ENCODE measurements around the gene ZNF254. TPM values are rescaled to one million over a fixed set of nuclear protein-coding genes. Genes with fewer than 3 reads are reported as not detected.

ZNF254 gene
- total and polyA plus RNA-seq, 2 donors (not counting 1 experiment from before 2014, with no cell fraction given) = 6.4 to 8.9 TPM

DNA sequence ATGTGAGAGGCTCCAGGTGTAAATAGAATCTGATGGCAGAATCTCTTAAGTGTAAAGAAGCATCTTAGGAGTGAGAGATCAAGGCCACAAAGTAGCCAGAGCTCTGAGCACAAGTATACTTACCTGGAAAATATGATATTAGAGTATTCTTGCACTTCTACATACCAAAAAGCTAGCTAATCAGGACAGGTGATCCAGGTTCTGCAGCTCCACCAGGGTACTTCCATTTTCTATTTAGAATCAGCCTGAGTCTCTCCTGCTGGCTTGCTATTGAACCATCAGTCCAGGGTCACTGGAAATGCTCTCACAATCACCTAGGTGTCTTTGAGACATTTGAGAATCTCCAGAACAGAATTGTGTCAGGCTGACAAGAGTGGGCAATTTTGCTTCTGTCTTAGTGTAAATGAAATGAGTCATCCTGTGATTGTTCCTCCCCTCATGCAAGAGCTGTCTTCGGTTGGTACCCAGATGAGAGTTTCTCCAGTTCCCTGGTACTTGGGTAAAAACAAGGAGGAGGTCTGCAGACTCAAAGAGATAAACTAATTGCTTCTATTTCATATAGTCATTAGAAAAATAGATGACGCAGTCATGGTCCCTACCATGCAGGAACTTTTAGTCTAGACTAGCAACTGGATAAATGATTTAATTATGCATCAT lies 14.6 kb downstream of the ZNF254 start:
- Histone ChIP-seq H3K4me2 (ENCODE audit: extremely low read depth, insufficient read depth, low read length) (no peak overlapping the region), H3K4me1 (ENCODE audit: control insufficient read depth, extremely low read depth, insufficient read depth, low read length) (no peaks in the 10 kb centered on the region), H3K27ac (ENCODE audit: insufficient read depth, low read length) (no peak overlapping the region), H4K20me1 (ENCODE audit: control insufficient read depth, extremely low read depth, insufficient read depth, low read length) (no peaks in the 10 kb centered on the region), H3K9me3 (ENCODE audit: control insufficient read depth, insufficient read depth, low read depth, low read length) (no peaks in the 10 kb centered on the region), H3K27me3 (ENCODE audit: control insufficient read depth, insufficient read depth, low read length) (no peaks in the 10 kb centered on the region), H2AFZ (ENCODE audit: low read length) (no peak overlapping the region), H3K9ac (ENCODE audit: insufficient read depth, low read length) (no peak overlapping the region), H3K79me2 (ENCODE audit: control insufficient read depth, insufficient read depth, low read length) (peaks cover 13% of the 10 kb centered on the region), H3K4me3 (replicated peaks in 1 of 4; ENCODE audit: control extremely low read depth in 1 of 4, insufficient read depth in 1 of 4, low read depth in 3 of 4, low read length in 4 of 4) (no peak overlapping the region), H3K36me3 (ENCODE audit: control insufficient read depth, insufficient read depth, low read length) (no peaks in the 10 kb centered on the region)
- DNase-seq (ENCODE audit: low read depth in 2 of 2) = peak in 1 of 2 donors; percentile 33
- TF ChIP-seq, protein P1, sequence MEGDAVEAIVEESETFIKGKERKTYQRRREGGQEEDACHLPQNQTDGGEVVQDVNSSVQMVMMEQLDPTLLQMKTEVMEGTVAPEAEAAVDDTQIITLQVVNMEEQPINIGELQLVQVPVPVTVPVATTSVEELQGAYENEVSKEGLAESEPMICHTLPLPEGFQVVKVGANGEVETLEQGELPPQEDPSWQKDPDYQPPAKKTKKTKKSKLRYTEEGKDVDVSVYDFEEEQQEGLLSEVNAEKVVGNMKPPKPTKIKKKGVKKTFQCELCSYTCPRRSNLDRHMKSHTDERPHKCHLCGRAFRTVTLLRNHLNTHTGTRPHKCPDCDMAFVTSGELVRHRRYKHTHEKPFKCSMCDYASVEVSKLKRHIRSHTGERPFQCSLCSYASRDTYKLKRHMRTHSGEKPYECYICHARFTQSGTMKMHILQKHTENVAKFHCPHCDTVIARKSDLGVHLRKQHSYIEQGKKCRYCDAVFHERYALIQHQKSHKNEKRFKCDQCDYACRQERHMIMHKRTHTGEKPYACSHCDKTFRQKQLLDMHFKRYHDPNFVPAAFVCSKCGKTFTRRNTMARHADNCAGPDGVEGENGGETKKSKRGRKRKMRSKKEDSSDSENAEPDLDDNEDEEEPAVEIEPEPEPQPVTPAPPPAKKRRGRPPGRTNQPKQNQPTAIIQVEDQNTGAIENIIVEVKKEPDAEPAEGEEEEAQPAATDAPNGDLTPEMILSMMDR (conservative IDR thresholded peaks at IDR 0.05 in 1 of 2, IDR thresholded peaks at IDR 0.05 in 1 of 2; ENCODE audit: low read depth in 1 of 2, low read length in 2 of 2) = no peak
- no peak for TF ChIP-seq EZH2 (IDR thresholded peaks at IDR 0.05; ENCODE audit: low read length, missing control alignments)

DNA sequence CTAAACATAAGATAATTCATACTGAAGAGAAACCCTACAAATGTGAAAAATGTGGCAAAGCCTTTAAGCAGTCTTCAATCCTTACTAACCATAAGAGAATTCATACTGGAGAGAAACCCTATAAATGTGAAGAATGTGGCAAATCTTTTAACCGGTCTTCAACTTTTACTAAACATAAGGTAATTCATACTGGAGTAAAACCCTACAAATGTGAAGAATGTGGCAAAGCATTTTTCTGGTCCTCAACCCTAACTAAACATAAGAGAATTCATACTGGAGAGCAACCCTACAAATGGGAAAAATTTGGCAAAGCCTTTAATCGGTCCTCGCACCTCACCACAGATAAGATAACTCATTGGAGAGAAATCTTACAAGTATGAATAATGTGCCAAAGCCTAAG lies 40.6 kb downstream of the ZNF254 start:
- DNase-seq (ENCODE audit: low read depth in 2 of 2) = no peak
- H3K9ac ChIP-seq (ENCODE audit: insufficient read depth, low read length) = no peak overlapping the region
- no peak for TF ChIP-seq EZH2 (IDR thresholded peaks at IDR 0.05; ENCODE audit: low read length, missing control alignments)
- TF ChIP-seq, protein P1 (conservative IDR thresholded peaks at IDR 0.05 in 1 of 2, IDR thresholded peaks at IDR 0.05 in 1 of 2; ENCODE audit: low read depth in 1 of 2, low read length in 2 of 2) = no peak
- H3K9me3 ChIP-seq (ENCODE audit: control insufficient read depth, insufficient read depth, low read depth, low read length) = peaks cover 1% of the 10 kb centered on the region
- no peak overlapping the region for H3K4me3 ChIP-seq (replicated peaks in 1 of 4; ENCODE audit: control extremely low read depth in 1 of 4, insufficient read depth in 1 of 4, low read depth in 3 of 4, low read length in 4 of 4)
- no peaks in the 10 kb centered on the region for H3K27me3 ChIP-seq (ENCODE audit: control insufficient read depth, insufficient read depth, low read length)
- no peak overlapping the region for H3K4me2 ChIP-seq (ENCODE audit: extremely low read depth, insufficient read depth, low read length)
- H3K79me2 ChIP-seq (ENCODE audit: control insufficient read depth, insufficient read depth, low read length) = no peaks in the 10 kb centered on the region
- H2AFZ ChIP-seq (ENCODE audit: low read length) = no peak overlapping the region
- H3K4me1 ChIP-seq (ENCODE audit: control insufficient read depth, extremely low read depth, insufficient read depth, low read length) = no peaks in the 10 kb centered on the region
- no peaks in the 10 kb centered on the region for H3K36me3 ChIP-seq (ENCODE audit: control insufficient read depth, insufficient read depth, low read length)
- H4K20me1 ChIP-seq (ENCODE audit: control insufficient read depth, extremely low read depth, insufficient read depth, low read length) = no peaks in the 10 kb centered on the region
- H3K27ac ChIP-seq (ENCODE audit: insufficient read depth, low read length) = no peak overlapping the region

DNA sequence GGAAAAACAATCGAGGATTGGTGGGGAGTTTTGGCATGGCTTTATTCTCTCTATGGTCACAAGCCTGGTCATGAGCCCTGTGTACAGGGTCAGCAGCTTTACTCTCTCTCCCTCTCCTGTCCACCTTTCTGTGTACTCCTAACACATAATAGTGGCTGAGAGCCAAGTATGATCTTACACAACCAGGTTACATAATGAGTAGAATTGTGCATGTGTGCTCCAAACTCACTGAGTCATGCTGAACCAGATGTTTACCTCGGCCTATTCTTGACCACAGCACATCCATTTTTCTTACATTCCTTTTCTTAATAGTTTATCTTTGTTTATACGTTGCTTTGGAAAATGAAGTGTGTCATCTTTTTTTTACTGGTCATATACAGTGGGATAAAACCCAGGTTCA lies 53.1 kb downstream of the ZNF254 start:
- no peaks in the 10 kb centered on the region for H3K36me3 ChIP-seq (ENCODE audit: control insufficient read depth, insufficient read depth, low read length)
- H3K9ac ChIP-seq (ENCODE audit: insufficient read depth, low read length) = no peak overlapping the region
- TF ChIP-seq EZH2 (IDR thresholded peaks at IDR 0.05; ENCODE audit: low read length, missing control alignments) = no peak
- TF ChIP-seq, protein P1 (conservative IDR thresholded peaks at IDR 0.05 in 1 of 2, IDR thresholded peaks at IDR 0.05 in 1 of 2; ENCODE audit: low read depth in 1 of 2, low read length in 2 of 2) = no peak
- H3K79me2 ChIP-seq (ENCODE audit: control insufficient read depth, insufficient read depth, low read length) = no peaks in the 10 kb centered on the region
- H3K9me3 ChIP-seq (ENCODE audit: control insufficient read depth, insufficient read depth, low read depth, low read length) = no peaks in the 10 kb centered on the region
- H3K4me1 ChIP-seq (ENCODE audit: control insufficient read depth, extremely low read depth, insufficient read depth, low read length) = no peaks in the 10 kb centered on the region
- no peak overlapping the region for H2AFZ ChIP-seq (ENCODE audit: low read length)
- no peaks in the 10 kb centered on the region for H3K27me3 ChIP-seq (ENCODE audit: control insufficient read depth, insufficient read depth, low read length)
- no peak overlapping the region for H3K4me3 ChIP-seq (replicated peaks in 1 of 4; ENCODE audit: control extremely low read depth in 1 of 4, insufficient read depth in 1 of 4, low read depth in 3 of 4, low read length in 4 of 4)
- DNase-seq (ENCODE audit: low read depth in 2 of 2) = peak; percentile 75 to 94
- H3K4me2 ChIP-seq (ENCODE audit: extremely low read depth, insufficient read depth, low read length) = no peak overlapping the region
- H3K27ac ChIP-seq (ENCODE audit: insufficient read depth, low read length) = no peak overlapping the region
- H4K20me1 ChIP-seq (ENCODE audit: control insufficient read depth, extremely low read depth, insufficient read depth, low read length) = no peaks in the 10 kb centered on the region

All from fibroblast of lung (primary cell).